NCI-H748 (cell line): ENCODE results near the gene KLHL22.
"Not testable (repeated sequence)": the region's sequence is repeated elsewhere in the genome, so short reads cannot be mapped to it uniquely, and the experiment has no call there.

ENCODE experiments used
- DNase-seq: peaks from one replicate; lab custom pipeline; 2025; ENCODE audit not compliant: unreplicated experiment; lab: John Stamatoyannopoulos, UW

Gene KLHL22

DNA sequence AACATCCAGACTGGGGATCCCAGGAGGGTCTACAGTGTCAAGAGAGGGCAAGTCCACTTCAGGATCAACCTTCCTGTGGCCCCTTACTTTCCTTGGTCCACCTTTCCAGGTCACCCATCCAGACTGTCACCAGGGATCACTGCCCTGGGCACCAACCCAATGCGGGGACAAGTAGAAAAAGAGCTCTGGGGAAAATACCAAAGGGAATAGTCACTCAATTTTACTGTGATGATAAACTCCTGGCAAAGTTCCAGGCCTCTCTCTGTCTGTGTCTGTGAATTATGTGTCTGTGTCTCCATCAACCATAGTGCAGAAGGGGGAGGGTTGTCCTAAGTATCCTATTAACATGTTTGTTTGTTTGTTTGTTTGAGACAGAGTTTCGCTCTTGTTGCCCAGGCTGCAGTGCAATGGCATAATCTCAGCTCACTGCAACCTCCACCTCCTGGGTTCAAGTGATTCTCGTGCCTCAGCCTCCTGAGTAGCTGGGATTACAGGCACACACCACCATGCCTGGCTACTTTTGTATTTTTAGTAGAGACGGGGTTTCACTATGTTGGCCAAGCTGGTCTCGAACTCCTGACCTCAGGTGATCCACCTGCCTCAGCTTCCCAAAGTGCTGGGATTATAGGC is 8.8 kb upstream of the KLHL22 start:
- DNase-seq = not testable (repeated sequence)

DNA sequence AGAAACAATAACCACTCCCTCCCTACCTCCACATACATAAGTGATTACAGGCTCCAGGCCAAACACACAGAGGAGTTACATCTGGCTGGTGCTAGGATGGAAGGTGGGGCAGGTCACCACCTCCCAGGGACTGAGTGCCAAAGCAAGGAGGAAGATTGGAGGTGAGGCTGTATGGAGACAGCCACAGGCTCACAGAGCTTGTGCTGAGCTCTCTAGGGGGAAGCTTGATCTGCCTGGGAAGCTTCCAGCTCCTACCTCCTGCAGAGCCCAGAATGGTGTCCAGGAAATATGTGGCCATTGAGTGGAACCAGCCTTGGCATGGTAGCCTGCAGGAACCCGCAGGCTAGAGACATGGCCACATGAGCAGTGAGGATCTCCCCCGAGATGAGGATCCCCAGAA is 8.2 kb upstream of the KLHL22 start:
- no peak for DNase-seq

DNA sequence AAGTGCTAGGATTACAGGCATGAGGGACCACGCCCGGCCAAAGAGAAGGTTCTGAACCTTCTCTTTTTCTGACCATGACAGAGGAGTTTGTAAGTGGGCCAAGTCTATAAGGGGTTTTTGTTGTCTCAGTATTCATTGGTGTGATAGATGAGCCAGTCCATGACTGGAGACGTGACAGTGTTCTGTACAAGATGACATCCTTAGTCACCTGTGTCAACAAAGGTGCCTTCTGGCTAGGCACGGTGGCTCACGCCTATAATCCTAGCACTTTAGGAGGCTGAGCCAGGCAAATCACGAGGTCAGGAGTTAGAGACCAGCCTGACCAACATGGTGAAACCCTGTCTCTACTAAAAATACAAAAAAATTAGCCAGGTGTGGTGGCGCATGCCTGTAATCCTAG is 4.2 kb upstream of the KLHL22 start:
- no peak for DNase-seq

DNA sequence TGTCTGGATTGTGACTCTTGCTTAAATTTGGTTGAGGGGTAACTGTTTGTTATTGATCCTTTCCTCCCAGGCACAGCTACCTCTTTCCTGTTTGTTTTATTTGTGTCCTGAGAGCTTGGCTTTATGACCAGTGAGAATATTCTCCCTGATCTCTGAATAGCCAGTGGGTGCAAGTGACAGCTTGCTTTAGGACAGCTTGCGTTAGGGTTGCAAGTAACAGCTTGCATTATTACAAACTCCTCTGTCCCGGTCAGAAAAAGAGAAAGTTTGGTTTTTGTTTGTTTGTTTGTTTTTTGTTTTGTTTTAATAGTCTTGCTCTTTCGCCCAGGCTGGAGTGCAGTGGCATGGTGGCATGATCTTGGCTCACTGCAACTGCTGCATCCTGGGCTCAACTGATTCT is 3.3 kb upstream of the KLHL22 start:
- no peak for DNase-seq

DNA sequence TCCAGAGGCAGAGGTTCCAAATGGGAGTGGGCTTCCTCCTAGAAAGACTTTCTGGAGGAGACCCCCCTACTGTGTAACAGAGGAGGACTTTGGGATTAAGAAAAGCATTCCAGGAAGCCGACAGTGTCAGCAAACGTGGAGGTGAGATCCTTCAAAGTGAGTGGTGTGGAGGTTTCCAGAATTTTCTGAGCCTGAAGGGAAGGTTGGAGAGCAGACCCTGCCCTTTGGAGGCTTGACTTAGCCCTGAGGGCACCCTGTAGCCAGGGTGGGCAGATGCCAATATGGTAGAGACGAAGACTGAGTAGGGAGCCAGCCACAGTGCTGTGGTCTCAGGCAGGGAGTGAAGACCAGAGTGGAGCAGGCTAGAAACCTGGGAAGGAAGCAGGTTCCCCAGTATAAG is 1.8 kb upstream of the KLHL22 start:
- no peak for DNase-seq

DNA sequence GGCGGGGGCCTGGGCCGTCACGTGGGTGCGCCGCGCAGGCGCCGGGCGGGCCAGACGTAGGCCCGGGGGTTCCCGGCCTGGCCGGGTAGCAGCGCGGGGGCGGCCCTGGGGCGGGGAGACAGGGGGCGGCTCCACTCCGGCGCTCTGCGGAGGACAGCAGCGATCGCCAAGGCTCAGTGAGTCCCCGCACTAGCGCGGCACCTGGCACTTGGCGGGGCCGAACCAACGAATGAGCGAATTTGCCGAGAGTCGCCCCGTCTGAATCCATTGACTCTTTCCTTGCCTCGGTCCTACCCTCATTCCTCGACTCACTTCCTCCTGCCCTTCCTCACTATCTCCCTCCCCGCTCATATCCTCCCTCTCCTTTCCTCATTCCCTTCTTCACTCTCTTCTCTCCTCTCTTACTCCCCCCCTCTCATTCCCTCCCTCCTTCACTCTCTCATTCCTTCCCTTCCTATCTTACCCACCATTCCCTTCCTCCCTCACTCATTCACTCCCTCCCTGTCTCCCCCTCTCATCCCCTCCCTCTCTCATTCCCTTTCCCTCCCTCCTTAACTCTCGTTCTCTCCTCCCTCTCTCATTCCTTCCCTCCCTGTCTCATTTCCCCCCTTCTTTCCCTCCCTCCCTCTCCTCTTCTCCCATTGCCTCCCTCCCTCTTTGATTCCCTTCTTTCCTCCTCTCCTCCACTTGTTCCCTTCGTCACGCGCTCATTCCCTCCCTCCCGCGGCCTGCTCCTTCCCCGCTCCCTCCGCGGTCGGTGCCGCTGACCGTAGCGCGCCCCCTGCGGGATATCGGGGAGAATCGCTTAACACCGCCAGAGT is 476 bp upstream of the KLHL22 start:
- peak; percentile 88 for DNase-seq

DNA sequence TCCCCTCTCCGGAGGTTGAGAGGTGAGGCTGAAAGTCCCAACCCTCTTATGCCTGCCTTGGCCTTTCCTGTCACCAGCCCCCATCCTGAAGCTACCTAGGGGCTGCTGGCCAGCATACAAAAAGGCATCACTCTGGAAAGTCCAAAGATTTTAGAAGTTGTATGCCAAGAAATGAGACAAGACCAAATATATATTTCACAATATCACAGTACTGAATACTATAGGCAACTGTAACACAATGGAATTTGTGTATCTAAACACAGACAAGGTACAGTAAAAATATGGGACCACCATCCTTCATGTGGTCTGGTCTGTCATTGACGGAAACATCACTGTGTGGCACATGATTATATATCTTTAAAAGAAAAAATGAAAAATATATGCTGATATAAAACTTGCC is 4.2 kb downstream of the KLHL22 start:
- DNase-seq = no peak

DNA sequence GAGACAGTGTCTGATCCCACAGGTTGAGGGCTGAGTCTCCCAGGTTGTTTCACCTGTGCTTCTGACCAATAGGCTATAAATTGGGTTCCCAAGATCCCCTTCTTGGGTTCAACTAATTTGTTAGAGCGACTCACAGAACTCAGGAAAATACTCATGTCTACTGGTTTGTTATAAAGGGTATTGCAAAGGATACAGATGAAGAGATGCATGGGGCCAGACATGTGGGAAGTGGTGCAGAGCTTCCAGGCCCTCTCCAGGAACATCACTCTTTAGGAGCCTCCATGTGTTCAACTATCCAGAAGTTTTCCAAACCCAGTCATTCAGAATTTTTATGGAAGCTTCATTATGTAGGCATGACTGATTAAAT is 4.7 kb downstream of the KLHL22 start:
- DNase-seq = no peak

DNA sequence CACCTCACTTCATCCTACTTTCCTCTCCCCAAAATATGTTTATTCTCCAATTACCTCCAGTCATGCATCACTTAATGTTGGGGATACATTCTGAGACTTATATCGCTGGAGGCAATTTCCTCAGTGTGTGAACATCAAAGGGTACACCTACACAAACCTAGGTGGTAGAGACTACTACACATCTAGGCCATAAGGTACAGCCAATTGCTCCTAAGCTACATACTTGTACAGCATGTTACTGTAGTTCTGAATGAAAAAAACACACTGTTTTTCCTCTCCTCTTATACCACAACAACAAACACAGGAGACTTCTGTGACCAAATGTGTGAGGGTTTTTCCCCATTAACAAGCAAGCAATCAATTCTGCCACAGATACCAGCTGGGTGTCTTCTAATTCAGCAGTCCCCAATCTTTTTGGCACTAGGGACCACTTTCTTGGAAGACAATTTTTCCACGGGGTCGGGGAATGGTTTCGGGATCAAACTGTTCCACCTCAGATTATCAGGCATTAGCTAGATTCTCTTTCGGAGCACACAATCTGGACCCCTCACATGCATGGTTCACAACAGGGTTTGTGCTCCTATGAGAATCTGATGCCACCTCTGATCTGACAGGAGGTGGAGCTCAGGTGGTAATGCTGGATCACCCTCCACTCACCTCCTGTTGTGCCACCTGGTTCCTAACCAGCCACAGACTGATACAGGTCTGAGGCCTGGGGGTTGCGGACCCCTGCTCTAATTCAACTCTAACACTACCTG is 5.2 kb downstream of the KLHL22 start:
- no peak for DNase-seq

DNA sequence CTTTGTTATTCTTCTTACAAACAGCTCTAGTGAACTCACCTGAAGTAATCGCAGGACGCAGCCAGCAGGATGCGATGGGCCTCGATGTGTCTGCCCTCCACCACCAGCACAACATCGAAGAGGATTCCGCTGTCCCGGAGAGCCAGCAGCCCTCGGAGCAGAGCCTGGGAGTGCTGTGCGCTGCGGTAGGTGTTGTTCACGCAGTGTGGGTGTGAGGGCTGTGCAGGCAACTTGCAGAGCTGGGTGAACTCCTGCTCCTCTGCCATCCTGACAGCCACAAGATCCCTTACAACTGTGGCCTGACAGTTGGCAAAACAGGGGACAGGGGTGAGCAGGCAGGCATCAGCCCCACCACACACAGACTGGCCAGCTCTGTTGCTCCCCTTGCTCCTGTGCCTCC is 6.6 kb downstream of the KLHL22 start:
- DNase-seq = no peak

DNA sequence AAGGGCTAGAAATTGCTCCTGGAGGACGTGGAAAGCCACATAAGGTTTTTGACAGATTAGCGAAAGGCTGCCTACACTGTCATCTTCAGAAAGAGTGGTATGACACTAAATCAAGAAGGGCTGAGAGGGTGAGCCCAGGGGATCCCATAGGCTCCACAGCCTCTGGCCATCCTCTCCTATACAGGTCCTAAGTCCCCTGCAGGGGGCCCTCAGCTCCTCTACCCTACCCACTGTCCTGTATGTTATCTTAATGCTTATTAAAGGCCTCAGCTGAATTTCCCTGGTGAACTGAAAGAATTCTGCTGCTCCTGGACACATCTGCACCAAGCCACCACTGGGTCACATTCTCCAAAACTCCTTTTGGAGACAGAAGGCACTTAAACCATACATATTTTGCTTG is 7.9 kb downstream of the KLHL22 start:
- no peak for DNase-seq

DNA sequence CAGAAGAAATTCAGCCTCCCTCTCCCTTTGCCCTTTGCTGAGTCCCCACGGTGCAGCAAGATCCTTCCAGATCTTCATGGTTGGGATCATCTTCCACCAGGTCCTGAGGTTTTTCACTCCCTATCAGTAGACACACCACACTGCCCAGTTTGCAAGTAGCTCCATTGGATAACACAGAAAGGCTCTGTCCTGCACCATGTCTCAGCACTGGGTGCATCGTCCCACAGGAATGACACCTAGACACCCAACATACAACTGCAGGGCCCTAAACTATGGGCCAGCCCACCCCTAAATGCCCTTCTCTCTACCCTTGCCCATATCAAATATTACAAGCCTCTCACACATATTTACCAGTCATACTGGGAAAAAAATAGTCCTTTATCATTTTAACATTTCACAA is 9.4 kb downstream of the KLHL22 start:
- no peak for DNase-seq

DNA sequence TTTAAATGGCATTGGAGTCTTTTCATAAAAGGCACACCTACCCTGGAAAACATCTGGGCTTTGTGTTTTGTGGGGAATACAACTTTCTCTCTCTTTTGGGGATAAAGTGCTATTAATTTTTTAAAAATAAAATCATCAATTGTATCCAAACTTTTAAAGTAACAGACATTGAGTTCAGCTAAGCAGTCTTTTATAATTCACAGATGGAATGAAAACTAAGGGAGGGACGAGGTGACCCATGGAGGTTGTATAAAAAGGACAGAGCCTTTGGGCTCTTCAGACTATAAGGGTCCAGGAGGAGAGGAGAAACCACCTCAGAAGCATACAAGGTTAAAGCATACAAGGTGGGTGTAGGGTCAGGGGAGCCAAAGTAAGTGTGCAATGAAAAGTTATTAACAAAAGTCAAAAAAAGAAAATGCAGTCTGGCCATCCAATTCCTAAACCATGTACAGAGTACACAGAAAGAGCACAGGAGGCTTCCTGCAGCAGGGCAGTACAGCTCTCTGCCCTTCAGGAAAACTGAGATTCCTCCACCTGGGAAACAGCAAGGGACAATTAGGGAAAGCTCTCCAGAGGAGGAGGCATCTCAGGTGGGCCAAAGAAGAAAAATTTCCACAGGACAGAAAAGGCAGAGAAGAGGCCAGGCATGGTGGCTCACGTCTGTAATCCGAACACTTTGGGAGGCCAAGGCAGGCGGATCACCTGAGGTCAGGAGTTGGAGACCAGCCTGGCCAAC is 10.5 kb downstream of the KLHL22 start:
- no peak for DNase-seq

DNA sequence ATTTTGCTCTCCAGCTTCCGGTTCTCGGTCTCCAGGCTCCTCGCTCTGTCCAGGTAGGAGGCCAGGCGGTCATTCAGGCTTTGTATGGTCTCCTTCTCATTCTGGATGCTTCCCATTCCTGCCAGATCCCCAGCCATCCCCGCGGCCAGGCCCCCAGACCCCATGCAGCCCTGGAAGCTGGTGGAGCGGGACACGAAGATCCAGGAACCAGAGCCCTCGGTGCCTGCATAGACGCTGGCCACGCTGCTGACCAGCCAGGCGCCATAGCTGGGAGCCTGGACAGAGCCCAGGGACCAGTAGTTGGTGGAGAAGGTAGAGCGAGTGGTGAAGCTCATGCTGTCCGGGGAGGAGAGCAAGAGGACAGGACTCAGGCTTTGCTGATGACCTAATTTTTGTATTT is 11.8 kb downstream of the KLHL22 start:
- no peak for DNase-seq

DNA sequence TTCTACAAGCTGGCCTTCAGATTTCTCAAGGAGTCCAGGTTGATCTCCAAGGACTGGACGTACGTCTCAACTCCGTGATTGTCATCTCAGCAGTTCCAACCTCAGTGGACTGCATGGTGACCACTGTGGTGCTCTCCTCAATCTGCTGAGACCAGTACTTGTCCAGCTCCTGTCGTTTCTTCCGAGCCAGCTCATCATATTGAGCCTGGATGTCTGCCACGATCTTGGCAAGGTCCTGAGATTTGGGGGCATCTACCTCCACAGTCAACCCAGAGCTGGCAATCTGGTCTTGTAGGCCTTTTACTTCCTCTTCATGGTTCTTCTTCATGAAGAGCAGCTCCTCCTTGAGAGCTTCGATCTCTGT is 12.5 kb downstream of the KLHL22 start:
- not testable (repeated sequence) for DNase-seq

DNA sequence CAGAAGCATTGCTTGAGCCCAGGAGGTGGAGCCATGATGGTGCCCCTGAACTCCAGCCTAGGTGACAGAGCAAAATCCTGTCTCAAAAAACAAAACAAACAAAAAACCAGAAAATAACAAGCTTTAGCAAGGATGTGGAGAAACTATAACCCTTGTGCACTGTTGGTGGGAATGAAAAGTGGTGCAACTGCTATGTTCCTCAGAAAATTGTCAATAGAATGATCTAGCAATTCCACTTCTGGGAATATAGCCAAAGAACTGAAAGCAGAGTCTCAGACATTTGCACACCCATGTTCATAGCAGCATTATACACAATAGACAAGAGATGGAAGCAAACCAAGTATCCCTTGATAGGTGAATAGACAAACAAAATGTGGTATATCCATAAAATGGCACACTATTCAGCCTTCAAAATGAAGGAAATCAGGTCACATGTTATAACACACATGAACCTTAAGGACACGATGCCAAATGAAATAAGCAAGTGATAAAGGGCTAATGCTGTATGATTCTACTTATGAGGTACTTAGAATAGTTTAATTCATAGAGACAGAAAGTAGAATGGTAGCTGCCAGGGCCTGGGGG is 15.9 kb downstream of the KLHL22 start:
- DNase-seq = no peak

DNA sequence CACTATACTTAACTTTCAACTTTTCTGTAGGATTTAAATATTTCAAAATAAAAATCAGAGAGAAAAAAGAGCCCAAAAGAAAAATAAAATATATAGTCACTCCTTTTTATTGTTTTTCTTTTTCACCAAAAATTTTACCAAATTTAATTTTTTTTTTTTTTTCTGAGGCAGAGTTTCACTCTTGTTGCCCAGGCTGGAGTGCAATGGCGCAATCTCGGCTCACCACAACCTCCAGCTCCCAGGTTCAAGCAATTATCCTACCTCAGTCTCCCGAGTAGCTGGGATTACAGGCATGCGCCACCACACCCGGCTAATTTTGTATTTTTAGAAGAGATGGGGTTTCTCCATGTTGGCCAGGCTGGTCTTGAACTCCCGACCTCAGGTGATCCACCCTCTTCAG is 17.5 kb downstream of the KLHL22 start:
- not testable (repeated sequence) for DNase-seq

DNA sequence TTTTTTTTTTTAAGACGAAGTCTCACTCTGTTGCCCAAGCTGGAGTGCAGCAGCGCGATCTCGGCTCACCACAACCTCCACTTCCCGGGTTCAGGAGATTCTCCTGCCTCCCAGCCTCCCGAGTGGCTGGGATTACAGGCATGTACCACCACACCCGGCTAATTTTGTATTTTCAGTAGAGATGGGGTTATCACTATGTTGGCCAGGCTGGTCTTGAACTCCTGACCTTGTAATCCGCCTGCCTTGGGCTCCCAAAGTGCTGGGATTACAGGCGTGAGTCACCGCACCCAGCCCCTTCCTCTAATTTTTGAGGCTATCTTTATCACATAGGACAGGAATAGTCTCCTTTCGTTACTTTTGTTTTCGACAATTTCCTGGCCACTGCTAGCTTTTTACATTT is 20.0 kb downstream of the KLHL22 start:
- DNase-seq = not testable (repeated sequence)

DNA sequence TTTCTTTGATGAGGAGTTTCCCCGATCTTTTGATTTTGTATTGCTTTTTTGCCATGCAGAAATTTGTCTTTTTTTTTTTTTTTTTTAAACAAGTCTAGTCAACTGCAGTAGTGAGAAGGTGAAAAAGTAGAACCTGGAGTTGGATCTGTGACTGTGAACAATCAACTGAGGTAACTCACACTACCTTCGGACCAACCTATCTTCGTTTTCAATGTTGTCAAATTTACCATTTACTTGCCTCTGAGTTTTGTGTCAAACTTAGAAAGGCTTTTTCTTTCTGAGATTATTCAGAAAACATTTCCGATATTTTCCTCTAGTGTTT is 20.5 kb downstream of the KLHL22 start:
- DNase-seq = no peak

DNA sequence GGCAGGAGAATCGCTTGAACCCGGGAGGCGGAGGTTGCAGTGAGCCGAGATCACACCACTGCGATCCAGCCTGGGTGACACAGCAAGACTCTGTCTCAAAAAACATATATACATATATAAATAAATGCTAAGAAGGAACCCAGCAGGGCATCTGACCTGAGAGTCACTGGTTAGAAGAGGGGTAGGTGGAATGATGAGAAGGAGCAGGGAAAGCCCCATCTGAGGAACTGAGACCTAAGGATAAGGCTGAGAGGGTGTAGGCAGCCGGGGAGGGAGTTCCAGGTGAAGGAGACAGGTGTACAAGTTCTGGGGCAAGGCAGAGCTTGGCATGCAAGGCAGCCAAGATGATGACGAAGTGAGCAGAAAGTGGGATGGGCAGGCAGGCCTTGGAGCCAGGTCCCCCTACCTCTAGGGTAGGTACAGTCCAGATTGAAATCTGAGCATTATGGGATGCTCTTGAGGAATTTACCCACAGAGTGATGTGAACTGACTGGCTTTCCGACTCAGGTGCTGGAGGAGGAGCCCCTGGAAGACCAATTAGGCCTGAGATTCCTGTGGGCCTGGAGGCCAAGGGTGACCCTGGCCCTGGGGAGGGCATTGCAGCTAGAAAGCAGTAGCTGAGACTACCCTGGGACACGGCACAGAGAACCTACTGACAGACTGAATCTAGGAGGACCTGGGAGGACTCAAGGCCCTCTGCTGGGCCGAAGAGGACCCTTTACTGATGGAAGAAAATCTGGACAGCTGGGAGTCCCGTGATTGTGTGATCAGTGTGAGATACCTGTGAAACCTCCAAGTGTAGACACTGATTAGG is 22.8 kb downstream of the KLHL22 start:
- no peak for DNase-seq
